ENCODE measurements around the gene NMNAT3.

The NMNAT3 gene

DNA sequence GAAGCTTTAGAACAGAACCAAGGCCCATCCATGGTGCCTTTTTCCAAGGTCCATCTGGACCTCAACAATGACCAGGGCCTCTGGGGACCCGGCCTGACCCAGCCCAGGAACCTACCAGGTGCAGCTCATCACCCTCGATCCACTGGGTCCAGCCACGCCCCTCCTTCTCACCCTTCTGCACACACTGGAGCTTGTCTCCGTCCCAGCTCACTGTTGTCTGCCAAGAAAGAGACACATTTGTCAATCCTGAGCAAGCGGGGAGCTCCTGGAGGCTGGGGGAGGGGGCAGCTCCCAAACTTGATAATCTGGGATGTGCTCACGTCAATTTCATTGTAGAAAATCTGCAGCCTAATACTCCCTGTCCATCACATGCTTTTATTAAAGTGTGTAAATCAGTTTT is 159.5 kb downstream of the NMNAT3 start:
- DNase-seq = no peak

DNA sequence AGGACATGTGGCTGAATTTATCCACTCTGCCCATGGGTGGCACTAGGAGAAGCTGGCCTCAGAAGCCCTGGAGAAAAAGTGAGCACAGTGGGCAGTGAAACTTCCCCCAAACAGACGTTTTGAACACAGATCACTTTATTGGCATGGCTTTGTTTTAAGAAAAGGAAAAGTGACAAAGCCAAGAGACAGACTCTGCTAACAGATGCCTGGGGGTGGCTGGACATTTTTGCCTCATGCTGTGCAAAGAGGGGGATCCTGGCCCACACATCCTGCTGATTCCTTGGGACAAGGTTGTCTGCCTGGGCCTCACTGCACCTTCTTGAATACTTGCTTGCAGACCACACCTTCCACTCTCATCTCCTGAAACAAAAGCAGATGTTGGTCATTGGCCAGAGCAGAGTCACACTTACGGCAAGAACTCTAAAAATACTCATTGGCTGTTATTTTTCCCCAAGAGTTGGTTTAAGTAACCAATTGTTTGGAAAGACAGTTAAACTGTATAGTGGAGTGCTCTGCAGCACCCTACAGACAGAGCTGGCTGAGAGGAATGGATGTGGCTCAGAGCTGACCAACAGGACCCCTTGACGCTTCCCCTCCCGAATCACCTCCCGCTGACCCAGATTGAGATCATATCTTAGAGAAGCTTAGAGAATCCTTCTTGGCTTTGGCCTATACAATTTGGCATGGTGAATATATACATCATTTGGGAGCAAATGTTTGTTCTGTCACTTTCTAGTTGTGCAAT is 160.3 kb downstream of the NMNAT3 start:
- no peak for DNase-seq

DNA sequence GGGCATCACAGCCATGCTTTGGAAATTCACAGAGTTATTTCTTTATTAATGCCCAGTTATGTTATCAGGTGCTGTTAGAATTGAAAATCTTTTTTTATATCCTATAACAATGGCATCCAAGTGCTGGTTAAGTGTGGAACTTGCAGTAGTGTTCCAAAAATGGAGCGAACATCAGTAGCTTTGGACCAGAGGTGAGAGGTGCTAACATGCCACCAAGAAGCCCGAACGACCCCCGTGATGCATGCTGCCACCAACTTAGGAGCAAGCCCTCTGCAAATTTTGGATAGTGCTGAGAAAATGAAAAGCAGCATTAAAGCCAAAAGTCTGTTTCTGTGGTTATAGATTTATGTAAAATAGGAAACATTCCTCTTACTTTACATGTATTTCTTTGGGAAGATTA is 163.0 kb downstream of the NMNAT3 start:
- no peak for DNase-seq
